C1 segment of cervical spinal cord (tissue), 14 donors: ENCODE measurements around the gene SEMA6B.

ENCODE experiments used
- DNase-seq, 14 donors: peaks; one replicate each; lab custom pipeline; 2025; lab: John Stamatoyannopoulos, UW

The SEMA6B gene

GRCh38 chr19:4493929-4494690, 65.4 kb downstream of the SEMA6B start:
- no peak for DNase-seq

GRCh38 chr19:4493104-4493928, 66.2 kb downstream of the SEMA6B start:
- DNase-seq: no peak
